HG03571 (cell line): ENCODE results near the gene RPS15A.
A peak's percentile ranks its signal among the peaks of the same experiment; 100 is the strongest.
"Not testable (repeated sequence)": the region's sequence is repeated elsewhere in the genome, so short reads cannot be mapped to it uniquely, and the experiment has no call there.

Source experiments
- ATAC-seq: cut with Tn5 transposase; IDR thresholded peaks from one replicate; pipeline ENCODE4 v1.9.1; 2021; ENCODE audit not compliant: unreplicated experiment

RPS15A gene

DNA sequence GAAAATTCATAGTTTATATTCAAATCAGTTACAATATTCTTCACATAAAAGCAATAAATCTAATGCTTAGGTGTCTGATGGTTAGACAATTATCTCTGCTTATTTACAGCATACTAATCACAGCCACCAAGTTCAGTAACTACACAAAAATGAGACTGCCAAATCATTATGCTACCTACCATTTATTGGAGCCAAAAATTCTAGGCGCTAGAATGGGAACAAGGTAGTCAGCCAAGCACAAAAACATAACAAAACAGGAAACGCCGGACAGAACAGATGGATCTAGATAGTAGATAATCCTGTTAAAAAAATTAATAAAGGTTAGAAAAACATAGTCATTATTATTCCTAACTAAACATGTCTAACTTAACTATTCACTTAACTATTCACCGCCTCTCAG is 7.6 kb upstream of the RPS15A start:
- ATAC-seq, result no peak

DNA sequence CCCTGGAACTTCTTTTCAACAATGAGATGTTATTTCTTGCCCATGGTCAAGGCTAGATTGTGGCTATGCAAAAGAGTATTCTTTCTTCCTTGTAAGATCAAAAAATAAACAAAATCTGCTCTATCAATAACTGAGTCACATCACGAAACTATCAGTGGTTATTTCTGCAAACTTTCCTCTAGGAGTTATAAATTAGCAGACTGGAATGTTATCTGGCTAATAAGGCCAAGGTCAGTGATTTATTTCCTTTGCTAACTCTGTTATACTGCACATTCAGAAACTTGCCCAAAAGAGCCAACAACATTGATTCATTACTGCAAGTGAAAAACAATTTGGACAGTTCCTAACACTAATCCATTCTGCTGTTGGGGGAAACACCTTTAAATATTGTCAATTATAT is 6.2 kb upstream of the RPS15A start:
- ATAC-seq, result no peak

DNA sequence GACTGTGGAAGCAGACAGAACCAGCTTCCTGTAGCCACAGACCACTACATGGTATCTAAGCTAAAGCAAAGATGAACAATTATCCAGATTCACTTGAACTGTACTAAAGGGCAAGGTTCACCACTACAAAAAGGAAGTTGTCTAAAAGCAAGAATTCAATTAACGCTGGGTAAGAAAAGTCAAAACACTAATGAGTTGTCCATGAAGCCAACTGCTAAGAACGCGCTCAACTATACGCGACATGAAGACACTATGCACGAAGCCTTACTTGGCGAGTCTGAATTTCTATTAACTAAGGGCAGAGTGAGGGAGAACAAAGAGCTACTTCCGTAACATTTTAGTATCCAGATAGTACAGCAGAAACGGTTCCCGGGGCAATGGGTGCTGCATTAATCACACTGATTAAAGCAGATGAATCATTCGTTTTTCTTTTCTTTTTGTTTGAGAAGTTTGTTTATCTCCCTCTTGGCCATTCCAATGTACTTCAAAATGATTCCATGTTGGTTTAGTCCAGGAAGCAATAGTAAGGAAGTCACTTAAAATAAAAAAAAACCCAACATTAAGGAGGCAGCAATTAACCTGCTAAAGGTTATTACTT is 2.8 kb upstream of the RPS15A start:
- ATAC-seq, result no peak

DNA sequence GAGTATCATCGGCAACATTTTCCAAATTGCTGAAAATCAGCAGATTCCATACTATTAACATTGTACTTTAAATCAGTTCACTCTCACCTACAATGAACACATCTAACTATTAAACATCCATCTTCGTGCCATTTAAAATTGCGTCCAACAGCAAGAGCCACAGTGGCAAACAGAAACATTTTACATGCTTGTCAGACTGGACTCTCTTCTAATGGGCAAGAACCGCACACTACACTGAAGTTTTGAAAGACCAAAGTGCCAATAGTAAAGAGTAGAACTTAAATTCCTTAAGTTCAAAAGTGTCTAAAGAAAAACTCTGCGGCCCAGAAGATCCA is 652 bp downstream of the RPS15A start:
- no peak for ATAC-seq

DNA sequence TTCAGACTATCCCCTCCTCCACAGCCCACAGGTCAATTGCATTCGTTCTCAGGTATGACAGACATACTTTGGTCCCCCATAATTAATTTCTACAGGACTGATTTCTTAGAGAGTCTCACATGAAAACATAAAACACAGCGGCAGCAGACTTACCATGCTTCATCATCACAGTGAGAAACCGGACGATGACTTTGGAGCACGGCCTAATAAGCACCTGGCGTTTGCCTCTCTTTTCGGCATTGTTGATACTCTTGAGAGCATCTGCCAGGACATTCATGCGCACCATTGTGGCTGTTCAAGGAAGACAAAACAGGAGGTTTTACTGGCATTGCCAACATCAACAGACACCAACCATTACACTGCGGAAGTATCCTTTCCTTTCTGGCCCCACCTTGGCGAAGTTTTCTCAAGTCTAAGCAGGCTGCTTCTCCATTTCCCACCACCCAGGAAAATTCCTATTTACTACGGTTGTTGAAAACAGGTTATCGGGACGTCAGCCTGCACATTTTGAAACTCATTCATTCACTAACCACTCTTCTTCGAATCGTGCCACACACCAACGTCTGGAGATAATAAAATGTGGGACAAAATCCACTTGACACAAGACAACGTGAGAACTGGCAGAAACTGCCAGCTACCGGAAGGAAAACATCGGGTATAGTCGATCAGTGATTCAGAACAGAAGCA is 1.2 kb downstream of the RPS15A start:
- no peak for ATAC-seq

DNA sequence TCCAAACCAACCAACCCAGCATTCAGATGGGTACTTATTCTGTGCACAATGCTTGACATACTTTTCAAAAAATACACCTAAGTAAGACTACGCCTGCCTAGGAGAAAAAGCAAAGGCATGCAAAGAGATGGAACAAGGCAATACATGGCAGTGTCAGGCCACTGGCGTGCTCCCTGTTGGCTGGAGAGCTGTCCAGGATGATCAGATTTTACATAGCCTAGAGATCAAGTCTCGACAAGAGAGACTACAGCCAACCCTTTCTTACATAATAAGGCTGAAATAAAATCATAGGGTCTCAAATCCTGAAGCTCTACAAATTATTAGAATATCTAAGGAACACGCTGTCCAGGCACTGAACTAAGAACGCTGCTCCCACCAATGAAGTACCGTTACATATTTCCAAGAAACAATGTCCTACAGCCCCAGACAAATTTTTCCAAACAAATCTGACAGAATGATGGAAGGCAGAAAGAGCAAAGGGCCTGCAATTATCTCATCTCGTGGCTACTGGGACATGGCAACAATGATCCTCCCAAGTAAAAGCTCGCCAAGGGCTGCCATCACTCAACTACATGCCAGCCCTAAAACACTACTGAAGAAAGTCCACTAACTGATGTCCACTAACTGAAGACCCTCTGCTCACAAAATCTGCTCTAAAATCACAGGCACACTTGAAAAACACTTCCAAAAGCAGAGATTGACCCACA is 5.1 kb downstream of the RPS15A start:
- no peak for ATAC-seq

DNA sequence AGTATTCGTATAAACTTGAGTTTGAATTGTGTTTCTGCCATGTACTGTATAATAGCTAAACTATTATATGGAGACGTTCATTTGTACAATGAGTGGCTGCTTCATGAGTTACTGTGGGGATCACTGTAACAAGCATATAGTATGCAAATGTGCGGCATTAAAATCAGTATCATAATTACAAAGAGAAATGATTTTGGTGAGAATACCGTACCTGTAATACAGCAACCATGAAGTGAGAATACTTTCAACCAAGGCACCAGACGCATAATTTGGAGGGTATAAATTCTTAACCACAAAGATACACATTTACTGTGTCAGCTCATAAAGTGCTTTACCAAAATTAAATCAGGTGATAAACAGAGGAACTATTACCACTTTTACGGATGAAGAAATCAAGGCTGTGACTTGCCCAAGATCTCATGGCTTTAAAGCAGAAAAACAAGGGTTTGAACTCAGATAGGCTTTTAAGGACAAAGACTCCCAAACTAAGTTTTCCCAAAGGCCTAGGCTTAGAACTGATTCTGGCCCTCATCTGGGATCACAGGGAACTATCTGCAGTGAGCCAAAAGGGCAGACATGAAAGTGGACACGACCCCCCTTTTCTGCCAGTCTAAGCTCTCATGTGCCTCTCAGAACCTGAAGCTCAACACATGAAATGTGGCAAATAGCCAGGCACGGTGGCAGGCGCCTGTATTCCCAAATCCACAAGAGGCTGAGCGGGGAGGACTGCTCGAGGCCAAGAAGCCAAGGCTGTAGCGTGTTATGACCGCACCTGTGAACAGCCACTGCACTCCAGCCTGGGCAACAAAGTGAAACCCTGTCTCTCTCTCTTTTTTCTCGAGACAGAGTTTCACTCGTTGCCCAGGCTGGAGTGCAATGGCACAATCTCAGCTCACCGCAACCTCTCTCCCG is 6.4 kb downstream of the RPS15A start:
- ATAC-seq, result no peak

DNA sequence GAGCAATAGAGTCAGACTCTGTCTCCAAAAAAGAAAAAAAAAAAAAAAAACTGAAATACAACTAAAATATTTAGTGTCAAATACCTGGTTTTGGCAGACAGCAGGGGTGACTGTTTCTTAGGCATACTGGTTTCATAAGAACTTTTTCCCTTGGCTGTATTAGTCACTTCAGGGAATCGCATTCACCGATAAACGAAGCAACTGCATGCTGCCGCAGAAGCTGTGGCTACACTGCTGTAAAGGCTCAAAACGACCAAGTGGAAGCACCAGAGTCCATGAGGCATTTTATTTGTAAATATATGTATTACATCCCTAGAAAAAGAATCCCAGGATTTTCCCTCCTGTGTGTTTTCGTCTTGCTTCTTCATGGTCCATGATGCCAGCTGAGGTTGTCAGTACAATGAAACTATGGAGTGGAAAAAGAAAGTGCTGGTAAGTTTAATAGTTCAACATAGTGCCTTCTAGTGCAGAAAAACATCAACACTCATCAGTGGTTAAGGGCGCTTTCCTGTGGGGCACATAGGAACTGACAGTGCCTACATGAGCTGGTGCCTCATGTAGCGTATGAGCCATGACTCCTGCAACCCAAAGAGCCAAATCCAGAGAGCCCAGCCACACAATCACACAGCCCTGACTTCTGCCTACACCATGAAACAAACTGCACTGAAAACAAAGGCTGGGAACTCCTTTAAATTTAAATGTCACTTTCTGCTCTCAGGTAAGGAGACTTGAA is 7.3 kb downstream of the RPS15A start:
- no peak for ATAC-seq

DNA sequence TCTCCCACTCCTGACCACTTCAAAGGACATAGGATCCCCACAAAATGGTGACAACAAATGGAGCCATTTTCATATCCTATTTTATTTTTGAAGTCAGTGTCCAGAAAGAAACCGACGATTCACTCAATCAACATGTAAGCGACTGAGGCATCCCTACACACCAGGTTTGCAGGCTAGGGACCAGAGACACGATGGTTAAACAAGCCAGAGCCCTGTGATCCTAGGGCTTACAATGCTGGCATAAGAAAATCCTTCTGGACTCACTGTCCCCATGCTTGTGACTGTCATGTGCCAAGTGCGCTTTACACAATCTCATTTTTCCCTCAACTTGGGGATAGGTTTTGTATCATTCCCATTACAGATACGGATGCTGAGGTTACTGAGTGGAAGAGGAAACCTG is 8.9 kb downstream of the RPS15A start:
- not testable (repeated sequence) for ATAC-seq

DNA sequence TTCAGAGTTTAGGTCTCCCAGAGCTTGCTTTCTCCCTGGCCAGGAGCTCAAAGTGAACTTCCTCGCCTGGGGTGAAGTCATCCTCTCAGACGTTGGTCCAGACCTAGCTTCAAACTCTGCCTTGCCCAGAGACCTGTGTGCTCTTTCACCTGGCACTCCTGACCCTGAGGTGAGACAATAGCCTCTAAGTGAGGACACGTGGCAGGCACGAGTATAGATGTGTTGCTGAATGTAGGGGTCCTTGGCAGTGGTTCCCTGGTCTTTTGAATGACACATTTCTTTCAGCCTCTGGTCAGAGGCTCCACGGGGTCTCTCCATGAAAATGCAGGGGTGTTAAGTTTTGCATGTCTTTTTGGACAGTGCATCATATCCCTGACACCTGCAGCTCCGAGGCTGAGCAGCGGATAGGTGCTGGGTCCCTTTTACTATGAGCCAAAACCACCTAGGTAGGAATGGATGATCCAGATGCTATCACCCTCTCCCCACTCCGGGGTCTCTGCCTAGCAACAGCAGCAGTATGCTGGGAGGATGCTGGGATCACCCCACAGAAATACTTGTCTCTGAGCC is 9.6 kb downstream of the RPS15A start:
- ATAC-seq, result not testable (repeated sequence)

DNA sequence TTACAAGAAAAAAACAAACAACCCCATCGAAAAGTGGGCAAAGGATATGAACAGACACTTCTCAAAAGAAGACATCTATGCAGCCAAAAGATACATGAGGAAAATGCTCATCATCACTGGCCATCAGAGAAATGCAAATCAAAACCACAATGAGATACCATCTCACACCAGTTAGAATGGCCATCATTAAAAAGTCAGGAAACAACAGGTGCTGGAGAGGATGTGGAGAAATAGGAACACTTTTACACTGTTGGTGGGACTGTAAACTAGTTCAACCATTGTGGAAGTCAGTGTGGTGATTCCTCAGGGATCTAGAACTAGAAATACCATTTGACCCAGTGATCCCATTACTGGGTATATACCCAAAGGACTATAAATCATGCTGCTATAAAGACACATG is 12.5 kb downstream of the RPS15A start:
- not testable (repeated sequence) for ATAC-seq

DNA sequence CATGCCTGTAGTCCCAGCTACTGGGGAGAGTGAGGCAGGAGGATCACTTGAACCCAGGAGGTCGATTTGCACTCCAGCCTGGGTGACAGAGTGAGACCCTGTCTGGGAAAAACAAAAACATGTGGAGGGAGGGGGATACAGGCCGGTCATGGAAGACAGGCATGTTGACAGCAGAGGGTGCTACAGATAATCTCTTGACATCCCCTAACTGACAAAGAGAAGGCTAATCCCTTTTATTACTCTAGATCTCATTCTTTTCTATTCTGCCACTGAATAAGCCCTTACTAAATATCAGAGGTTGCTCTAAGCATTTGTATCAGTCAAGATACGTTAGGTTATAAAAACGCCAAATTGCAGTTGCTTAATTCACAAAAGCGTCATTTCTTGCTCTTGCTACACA is 13.8 kb downstream of the RPS15A start:
- not testable (repeated sequence) for ATAC-seq

DNA sequence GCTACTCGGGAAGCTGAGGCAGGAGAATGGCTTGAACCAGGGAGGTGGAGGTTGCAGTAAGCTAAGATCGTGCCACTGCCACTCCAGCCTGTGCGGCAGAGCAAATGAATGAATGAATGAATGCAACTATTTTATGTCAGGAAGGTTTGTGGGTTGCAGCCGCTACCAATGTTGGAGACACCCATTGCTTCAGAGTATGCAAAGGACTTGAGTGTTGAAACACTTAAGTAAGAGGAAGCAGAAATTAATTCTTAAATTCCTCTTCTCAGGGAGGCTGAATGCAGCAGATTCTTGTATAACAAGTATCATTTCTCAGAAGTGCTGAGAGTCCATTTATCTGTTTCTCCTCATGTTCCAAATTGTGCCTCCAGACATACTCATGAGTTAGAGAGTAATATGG is 15.5 kb downstream of the RPS15A start:
- ATAC-seq, result not testable (repeated sequence)

DNA sequence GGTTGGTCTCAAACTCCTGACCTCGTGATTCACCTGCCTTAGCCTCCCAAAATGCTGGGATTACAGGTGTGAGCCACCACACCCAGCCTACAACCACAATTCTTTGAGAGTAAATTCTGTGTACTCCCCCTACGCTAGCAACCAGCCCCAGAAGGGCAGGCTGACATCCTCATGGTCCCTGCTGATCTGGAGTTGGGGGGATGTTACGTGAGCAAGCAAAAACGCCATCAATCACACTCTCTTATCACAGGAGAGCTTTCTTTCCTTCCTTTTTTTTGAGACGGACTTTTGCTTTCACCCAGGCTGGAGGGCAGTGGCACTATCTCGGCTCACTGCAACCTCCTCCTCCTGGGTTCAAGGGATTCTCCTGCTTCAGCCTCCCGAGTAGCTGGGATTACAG is 18.0 kb downstream of the RPS15A start:
- ATAC-seq, result not testable (repeated sequence)

DNA sequence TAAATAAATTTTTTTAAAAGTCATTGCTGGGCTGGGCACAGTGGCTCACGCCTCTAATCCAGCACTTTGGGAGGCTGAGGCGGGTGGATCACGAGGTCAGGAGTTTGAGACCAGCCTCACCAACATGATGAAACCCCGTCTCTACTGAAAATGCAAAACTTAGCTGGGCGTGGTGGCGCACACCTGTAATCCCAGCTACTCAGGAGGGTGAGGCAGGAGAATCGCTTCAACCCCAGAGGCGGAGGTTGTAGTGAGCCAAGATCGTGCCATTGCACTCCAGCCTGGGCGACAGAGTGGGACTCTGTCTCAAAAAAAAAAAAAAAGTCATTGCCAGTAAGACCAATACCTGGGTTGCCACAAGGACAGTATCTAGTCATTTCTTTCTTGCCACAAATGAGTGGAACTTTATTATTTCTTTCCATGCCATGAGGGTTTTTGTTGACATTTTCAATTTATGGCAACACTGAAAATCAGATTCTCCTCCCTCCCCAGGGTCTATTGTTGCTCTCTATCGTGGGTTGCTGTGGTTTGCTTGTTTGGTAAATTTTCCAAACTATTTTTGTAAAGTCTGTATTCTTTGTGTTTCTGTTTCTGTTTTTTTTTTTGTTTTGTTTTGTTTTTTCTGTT is 19.7 kb downstream of the RPS15A start:
- not testable (repeated sequence) for ATAC-seq

DNA sequence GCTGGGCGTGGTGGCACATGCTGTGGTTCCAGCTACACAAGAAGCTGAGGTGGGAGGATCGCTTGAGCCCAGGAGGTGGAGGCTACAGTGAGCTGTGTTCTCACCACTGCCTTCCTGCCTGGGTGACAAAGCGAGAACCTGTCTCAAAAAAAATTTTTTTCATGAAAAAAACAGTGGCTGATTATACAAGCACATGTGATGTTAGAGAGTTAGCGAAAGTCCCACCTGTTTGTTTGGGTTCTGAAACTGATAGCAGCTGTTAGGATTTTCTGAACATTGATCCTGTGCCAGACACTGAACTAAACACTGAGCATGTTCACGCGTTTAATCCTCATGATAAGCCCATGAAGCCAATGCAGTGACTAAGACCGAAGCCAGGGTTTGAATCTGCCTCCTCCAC is 22.9 kb downstream of the RPS15A start:
- not testable (repeated sequence) for ATAC-seq

DNA sequence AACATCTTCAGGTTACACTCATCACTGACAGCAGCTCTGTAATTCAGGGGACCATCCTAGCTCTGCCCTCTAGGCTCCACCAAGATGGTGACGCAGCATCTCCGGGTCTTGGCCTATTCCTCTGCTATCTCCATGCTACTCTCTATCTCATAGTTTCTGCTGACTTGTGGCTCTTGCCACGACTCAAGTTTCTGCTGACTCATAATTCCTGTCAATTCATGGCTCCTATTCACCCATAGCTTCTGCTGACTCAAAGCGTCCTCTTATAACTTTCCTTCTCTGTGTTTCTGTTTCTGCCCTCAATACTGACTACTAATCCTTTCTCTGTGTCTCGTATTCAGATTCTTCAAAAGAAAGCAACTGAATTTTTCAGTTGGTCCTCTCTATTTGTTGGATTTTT is 27.4 kb downstream of the RPS15A start:
- peak; percentile 44 for ATAC-seq

DNA sequence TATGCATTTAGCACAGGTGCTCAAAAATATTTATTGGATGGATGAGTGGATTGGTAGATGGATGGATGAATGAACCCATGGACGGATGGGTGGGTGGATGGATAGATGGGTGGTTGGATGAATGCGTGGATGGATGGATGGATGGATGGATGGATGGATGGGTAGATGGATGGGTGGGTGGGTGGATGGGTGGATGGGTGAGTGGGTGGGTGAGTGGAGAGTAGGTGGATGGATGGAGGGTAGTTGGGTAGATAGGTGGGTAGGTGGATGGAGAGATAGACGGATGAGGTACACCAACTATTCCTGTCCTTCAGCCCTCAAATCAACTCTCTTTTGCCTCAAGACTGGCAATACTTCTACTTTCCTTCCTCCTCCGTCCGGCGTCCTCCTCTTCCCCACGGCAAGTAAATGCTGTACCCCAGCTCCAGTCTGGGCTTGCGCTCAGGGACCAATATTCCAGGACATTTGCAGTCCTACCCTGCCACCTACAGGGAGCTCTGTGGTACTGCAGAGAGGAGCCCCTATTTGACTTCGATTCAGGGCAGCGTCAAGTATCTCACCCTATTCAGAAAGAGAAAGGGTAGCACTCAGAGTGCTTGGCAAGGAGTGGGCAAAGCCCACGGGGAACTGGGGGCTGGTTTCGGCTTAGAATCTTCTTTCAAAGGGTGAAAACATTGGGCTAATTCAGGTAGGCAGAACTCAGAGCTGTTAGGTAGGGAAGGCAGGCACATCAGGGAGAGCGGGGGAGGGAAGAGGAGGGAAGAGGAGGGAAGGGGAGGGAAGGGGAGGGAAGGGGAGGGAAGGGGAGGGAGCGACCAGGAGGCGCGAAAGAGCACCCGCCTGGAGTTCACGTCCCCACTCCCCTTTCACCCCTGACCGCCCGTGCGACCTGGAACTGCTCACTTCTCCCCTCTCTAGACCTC is 30.3 kb downstream of the RPS15A start:
- peak; percentile 40 for ATAC-seq
